Cerebellar nuclear complex (tissue), 1 donor: Measurements from ENCODE around the gene SLC24A4.

Experiments used
- DNase-seq, 2 experiments: peaks; one replicate each; lab custom pipeline; 2025; lab: John Stamatoyannopoulos, UW

SLC24A4 gene

GRCh38 chr14:92546347-92547053, 223.5 kb downstream of the SLC24A4 start:
- DNase-seq = no peak

- no peak for DNase-seq
Measured at GRCh38 chr14:92549105-92549858, 226.3 kb downstream of the SLC24A4 start.

DNA sequence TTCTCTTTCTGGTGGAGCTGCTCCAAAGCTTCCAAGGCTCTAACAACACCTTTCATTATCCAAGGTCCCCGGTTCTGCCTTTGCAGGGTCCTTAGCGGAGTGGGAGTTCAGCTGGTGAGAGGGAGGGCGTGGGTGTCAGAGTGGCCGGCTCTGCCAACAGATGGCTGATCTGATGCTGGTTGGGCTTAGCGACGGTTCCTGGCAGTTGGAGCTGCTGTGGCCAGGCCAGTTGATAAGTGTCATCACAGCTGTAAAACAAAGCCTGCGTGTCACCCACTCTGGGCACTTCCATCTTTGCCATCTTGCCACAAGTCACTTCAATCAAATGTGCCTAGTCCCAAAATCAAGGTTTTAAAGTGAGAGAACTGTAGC, 226.9 kb downstream of the SLC24A4 start:
- no peak for DNase-seq
